OCI-LY1 (cell line): Measurements from ENCODE around the gene PRPH.

Experiments used
- EZH2 ChIP-seq: fragments of 200-600 bp; sonication (generic), shearing (Covaris generic); IDR thresholded peaks from 2 replicates; pipeline ENCODE4 v1.8.0; 2017; ENCODE audit warnings: borderline replicate concordance, mixed run types, mild to moderate bottlenecking, antibody characterized with exemption, low read length, moderate library complexity, mixed read lengths
- TF ChIP-seq, protein P1 (sequence below): fragments of 200-600 bp; sonication (generic), shearing (Covaris generic); IDR thresholded peaks from 2 replicates; pipeline ENCODE4 v1.5.1; 2017; ENCODE audit warnings: mild to moderate bottlenecking, antibody characterized with exemption, low read length, moderate library complexity, mixed read lengths

DNA sequence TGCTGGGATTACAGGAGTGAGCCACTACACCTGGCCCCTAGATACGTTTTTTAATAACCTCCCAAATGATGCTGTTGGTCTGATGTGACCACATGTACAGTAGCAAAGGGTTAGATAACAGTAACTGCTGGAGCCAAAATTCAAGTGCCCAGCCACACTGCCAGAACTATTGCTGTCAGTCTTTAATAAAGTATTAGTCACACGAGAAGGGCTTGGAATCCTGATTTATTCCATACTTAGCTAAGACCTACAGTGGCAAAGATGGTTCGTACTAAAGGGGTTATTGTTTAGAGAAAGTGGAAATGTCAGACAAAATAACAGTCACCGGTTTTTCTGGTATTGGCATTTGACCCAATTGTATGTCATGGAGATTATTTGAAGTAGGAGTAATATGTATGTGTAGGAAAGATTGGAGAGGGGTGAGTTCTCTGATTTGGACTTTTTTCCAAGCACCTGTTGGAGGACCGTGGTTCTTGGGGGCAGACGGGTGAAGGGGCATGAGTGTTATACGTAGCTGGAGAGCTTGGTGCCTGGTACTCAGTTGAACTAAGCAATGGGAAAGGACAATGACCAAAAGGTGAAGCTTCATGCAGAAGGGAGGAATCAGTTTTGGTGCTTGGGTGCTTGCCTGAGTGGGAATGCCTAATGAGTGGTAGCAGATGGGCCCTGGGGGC, 20.4 kb upstream of the PRPH start:
- TF ChIP-seq, protein P1, sequence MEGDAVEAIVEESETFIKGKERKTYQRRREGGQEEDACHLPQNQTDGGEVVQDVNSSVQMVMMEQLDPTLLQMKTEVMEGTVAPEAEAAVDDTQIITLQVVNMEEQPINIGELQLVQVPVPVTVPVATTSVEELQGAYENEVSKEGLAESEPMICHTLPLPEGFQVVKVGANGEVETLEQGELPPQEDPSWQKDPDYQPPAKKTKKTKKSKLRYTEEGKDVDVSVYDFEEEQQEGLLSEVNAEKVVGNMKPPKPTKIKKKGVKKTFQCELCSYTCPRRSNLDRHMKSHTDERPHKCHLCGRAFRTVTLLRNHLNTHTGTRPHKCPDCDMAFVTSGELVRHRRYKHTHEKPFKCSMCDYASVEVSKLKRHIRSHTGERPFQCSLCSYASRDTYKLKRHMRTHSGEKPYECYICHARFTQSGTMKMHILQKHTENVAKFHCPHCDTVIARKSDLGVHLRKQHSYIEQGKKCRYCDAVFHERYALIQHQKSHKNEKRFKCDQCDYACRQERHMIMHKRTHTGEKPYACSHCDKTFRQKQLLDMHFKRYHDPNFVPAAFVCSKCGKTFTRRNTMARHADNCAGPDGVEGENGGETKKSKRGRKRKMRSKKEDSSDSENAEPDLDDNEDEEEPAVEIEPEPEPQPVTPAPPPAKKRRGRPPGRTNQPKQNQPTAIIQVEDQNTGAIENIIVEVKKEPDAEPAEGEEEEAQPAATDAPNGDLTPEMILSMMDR: no peak
- no peak for TF ChIP-seq EZH2
